ENCODE measurements around the gene TREML4. TPM values are rescaled to one million over a fixed set of nuclear protein-coding genes. Genes with fewer than 3 reads are reported as not detected.
"Not testable (repeated sequence)": the region's sequence is repeated elsewhere in the genome, so short reads cannot be mapped to it uniquely, and the experiment has no call there.

TREML4 gene
- total RNA-seq, 2 donors from 2014 or later = not detected

- WGBS, 2 donors = 82 to 85% methylated on average over 4 of the region's 4 CpGs
- no peak for TF ChIP-seq POLR2A (IDR thresholded peaks at IDR 0.05)
- TF ChIP-seq, protein P1, sequence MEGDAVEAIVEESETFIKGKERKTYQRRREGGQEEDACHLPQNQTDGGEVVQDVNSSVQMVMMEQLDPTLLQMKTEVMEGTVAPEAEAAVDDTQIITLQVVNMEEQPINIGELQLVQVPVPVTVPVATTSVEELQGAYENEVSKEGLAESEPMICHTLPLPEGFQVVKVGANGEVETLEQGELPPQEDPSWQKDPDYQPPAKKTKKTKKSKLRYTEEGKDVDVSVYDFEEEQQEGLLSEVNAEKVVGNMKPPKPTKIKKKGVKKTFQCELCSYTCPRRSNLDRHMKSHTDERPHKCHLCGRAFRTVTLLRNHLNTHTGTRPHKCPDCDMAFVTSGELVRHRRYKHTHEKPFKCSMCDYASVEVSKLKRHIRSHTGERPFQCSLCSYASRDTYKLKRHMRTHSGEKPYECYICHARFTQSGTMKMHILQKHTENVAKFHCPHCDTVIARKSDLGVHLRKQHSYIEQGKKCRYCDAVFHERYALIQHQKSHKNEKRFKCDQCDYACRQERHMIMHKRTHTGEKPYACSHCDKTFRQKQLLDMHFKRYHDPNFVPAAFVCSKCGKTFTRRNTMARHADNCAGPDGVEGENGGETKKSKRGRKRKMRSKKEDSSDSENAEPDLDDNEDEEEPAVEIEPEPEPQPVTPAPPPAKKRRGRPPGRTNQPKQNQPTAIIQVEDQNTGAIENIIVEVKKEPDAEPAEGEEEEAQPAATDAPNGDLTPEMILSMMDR (IDR thresholded peaks at IDR 0.05) = no peak
- Histone ChIP-seq H3K27me3 (peaks cover 0 to 4% of the 10 kb centered on the region in 2 donors), H3K27ac (no peak overlapping the region), H3K4me1 (no peaks in the 10 kb centered on the region), H3K36me3 (replicated peaks in 1 of 2; ENCODE audit: insufficient read depth in 1 of 2, low read depth in 2 of 2) (no peaks in the 10 kb centered on the region), H3K4me3 (no peak overlapping the region), H3K9me3 (no peaks in the 10 kb centered on the region)
- intact Hi-C loops (cut with DNase I) = no loop called here
- DNase-seq (no peak), ATAC-seq (no peak)
These were observed 8.1 kb downstream of the TREML4 start for GRCh38 chr6:41236276-41236675.

DNA sequence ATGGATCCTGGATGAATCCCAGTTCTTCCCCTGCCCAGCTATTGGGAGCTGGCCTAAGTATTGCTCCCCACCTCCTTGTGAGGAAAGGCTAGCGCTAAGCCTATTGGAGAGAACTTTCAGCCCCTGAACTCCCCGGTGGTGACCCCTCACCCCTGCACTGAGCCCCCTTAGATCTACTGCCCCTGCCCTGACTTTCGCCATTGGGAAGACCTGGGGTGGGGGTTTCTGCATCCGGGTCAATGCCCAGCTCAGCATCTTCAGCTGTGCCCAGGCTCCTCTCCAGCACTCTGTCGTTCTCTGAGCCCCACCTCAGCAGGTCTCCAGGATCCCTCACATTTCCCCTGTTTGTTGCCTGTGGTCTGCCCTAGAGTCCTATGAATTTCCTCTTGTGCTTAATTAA, 9.0 kb downstream of the TREML4 start:
- no peak for ATAC-seq
- 70 to 72% methylated on average over 5 of the region's 5 CpGs for WGBS, 2 donors

DNA sequence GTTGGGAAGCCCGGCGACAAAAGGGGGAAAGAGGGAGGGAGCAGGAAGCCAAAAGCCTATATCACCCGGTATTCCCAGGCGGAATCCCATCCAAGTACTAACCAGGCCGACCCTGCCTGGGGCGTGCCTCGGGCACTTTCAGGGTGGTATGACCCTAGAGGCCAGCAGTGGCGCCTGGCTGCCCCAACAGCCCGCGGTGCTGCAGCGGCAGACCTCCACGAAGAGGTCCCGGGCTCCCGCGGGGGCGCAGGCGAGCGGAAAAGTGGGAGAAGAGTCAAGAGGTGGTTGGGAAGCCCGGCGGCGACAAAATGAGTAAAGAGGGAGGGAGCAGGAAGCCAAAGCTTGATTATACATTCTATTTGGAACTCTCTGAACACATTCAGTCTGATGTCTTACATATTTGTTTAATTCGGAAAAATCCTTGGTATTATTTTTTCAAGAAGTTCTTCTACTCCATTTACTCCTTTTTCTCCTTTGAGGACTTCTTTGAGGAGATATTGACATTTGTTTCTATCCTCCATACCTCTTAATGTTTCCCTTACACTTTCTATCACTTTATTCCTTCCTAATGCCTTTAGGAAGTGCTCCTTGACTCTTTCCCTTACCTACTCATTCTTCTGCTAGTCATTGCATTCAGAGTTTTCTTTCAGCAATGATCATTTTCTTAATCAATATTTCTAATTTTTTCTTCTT, 11.5 kb downstream of the TREML4 start:
- Histone ChIP-seq H3K4me1 (no peaks in the 10 kb centered on the region), H3K27ac (no peak overlapping the region), H3K4me3 (no peak overlapping the region), H3K36me3 (replicated peaks in 1 of 2; ENCODE audit: insufficient read depth in 1 of 2, low read depth in 2 of 2) (no peaks in the 10 kb centered on the region), H3K27me3 (peaks cover 0 to 4% of the 10 kb centered on the region in 2 donors), H3K9me3 (no peaks in the 10 kb centered on the region)
- ATAC-seq (no peak), DNase-seq (no peak)
- WGBS, 2 donors = 14 to 16% methylated on average over 22 of the region's 22 CpGs
- TF ChIP-seq POLR2A (IDR thresholded peaks at IDR 0.05) = no peak
- intact Hi-C loops (cut with DNase I) = no loop called here

More for the DNA sequence above, 9.0 kb downstream of the TREML4 start:
- Histone ChIP-seq H3K36me3 (replicated peaks in 1 of 2; ENCODE audit: insufficient read depth in 1 of 2, low read depth in 2 of 2) (no peaks in the 10 kb centered on the region), H3K27ac (no peak overlapping the region), H3K4me3 (no peak overlapping the region), H3K9me3 (no peaks in the 10 kb centered on the region), H3K27me3 (peaks cover 0 to 4% of the 10 kb centered on the region in 2 donors), H3K4me1 (no peaks in the 10 kb centered on the region)
- intact Hi-C loops (cut with DNase I) = no loop called here
- TF ChIP-seq POLR2A (IDR thresholded peaks at IDR 0.05) = no peak
- TF ChIP-seq, protein P1 (IDR thresholded peaks at IDR 0.05) = no peak
- no peak for DNase-seq

DNA sequence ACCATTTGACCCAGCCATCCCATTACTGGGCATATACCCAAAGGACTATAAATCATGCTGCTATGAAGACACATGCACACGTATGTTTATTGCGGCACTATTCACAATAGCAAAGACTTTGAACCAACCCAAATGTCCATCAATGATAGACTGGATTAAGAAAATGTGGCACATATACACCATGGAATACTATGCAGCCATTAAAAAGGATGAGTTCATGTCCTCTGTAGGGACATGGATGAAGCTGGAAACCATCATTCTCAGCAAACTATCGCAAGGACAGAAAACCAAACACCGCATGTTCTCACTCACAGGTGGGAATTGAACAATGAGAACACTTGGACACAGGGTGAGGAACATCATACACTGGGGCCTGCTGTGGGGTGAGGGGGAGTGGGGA, 18.4 kb downstream of the TREML4 start:
- H3K27ac ChIP-seq; intact Hi-C loops (cut with DNase I): not testable (repeated sequence)

DNA sequence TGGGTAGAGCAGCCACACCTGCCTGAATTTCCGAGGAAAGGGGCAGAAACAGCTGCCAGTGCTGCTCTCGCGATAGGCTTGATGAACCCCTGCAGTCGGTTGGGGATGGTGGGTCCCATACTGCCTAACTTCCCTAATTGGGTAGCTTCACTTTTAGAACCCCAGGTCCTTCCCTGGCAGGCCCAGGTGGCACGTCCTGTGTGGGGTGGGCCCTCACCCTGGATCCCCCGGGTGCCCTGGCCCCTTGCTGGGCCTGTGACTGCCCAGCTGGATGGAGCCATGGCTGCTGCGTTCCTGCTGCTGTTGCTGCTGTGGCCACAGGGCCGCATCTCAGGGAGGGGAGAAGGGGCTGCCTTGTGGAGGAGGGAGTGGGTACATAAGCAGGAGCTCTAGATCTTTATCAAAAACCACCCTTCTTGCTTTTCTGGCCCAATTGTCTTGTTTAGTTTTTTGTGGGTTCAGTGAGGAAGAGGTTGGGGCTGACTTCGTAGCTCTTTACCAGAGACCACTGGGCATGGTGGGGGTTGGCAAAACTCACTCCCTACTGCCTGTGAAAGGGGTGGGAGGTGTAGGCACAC, 19.2 kb downstream of the TREML4 start:
- intact Hi-C loops (cut with DNase I) = no loop called here
- 62 to 78% methylated on average over 5 to 9 of the region's 9 CpGs for WGBS, 2 donors

More for the DNA sequence above, 18.4 kb downstream of the TREML4 start:
- H3K36me3 ChIP-seq (replicated peaks in 1 of 2; ENCODE audit: insufficient read depth in 1 of 2, low read depth in 2 of 2); H3K27me3 ChIP-seq; DNase-seq; ATAC-seq; H3K4me1 ChIP-seq; H3K9me3 ChIP-seq; H3K4me3 ChIP-seq: not testable (repeated sequence)
- 94 to 96% methylated on average over 4 of the region's 4 CpGs for WGBS, 2 donors

More for the DNA sequence above, 19.2 kb downstream of the TREML4 start:
- no peak overlapping the region for H3K4me3 ChIP-seq
- no peaks in the 10 kb centered on the region for H3K27me3 ChIP-seq
- TF ChIP-seq, protein P1 (IDR thresholded peaks at IDR 0.05) = no peak
- TF ChIP-seq POLR2A (IDR thresholded peaks at IDR 0.05) = no peak
- no peaks in the 10 kb centered on the region for H3K9me3 ChIP-seq
- H3K27ac ChIP-seq = no peak overlapping the region
- H3K4me1 ChIP-seq = no peaks in the 10 kb centered on the region
- DNase-seq (no peak), ATAC-seq (no peak)
- H3K36me3 ChIP-seq (replicated peaks in 1 of 2; ENCODE audit: insufficient read depth in 1 of 2, low read depth in 2 of 2) = no peaks in the 10 kb centered on the region
